ENCODE results near the gene EPHB2. TPM values are rescaled to one million over a fixed set of nuclear protein-coding genes. Genes with fewer than 3 reads are reported as not detected.

Gene EPHB2
- 10 to 100 TPM; 34.0 to 50.7 TPM for total RNA-seq
- 49.8 TPM for polyA plus RNA-seq (2013, experiment 1 of 2)
- 46.5 TPM for polyA plus RNA-seq (2013, experiment 2 of 2)
- long read RNA-seq, experiment 1, partial matches to known transcripts = 7 of 24 reads
- long read RNA-seq, experiment 1, other reads (novel, unspliced or antisense) = 14 of 24 reads
- long read RNA-seq, experiment 2, full-length matches to known transcripts = 60 of 91 reads
- long read RNA-seq, experiment 2, partial matches to known transcripts = 19 of 91 reads
- long read RNA-seq, experiment 2, other reads (novel, unspliced or antisense) = 12 of 91 reads
- long read RNA-seq, experiment 3, partial matches to known transcripts = 23 of 30 reads
- long read RNA-seq, experiment 3, other reads (novel, unspliced or antisense) = 3 of 30 reads
- long read RNA-seq, experiment 4, partial matches to known transcripts = 5 of 8 reads
- long read RNA-seq, experiment 4, other reads (novel, unspliced or antisense) = 3 of 8 reads

- DNase-seq = peak; percentile 76
- H3K9me3 Mint-ChIP-seq = no peaks in the 10 kb centered on the region
- peaks cover 28% of the 10 kb centered on the region for H3K4me1 Mint-ChIP-seq
- peaks cover 20% of the 10 kb centered on the region for H3K27me3 ChIP-seq (ENCODE audit: control insufficient read depth, insufficient read depth, low read length, poor library complexity, severe bottlenecking)
- no peak for TF ChIP-seq CTCF (conservative IDR thresholded peaks at IDR 0.05)
- no peaks in the 10 kb centered on the region for H3K9me3 ChIP-seq (ENCODE audit: control insufficient read depth, low read length)
- 1% methylated on average over 55 of the region's 55 CpGs; no CpG with 5 or more reads in 1 of the 2 experiments for WGBS, 2 experiments (ENCODE audit: insufficient coverage in 1 of 2, insufficient read length in 1 of 2)
- peak within 1 kb of the TSS; percentile 65 for H3K4me3 Mint-ChIP-seq
- H3K27ac ChIP-seq (ENCODE audit: low read depth, low read length) = peak within 1 kb of the TSS; percentile 26
- H3K4me1 ChIP-seq (ENCODE audit: control insufficient read depth, insufficient read depth, low read length) = peaks cover 4% of the 10 kb centered on the region
- H3K4me3 ChIP-seq (ENCODE audit: low read length) = peak within 1 kb of the TSS; percentile 81
- peaks cover 45% of the 10 kb centered on the region for H3K27me3 Mint-ChIP-seq (ENCODE audit: insufficient read depth)
- H3K27ac Mint-ChIP-seq = no peak within 1 kb of the TSS
- peak within 1 kb of the TSS; percentile 13 for H3K9ac ChIP-seq (ENCODE audit: extremely low read depth, low read length, poor library complexity, severe bottlenecking)
- H3K36me3 ChIP-seq (ENCODE audit: control insufficient read depth, insufficient read depth, low read length) = peaks cover 5% of the 10 kb centered on the region
- no peaks in the 10 kb centered on the region for H3K36me3 Mint-ChIP-seq (ENCODE audit: low read depth)
These were observed at the start of gene EPHB2 for GRCh38 chr1:22710701-22711049. Gene EPHB2 (plus strand): TSS chr1:22710839. CDS start chr1:22710983, 144 bp downstream.

- no peaks in the 10 kb centered on the region for H3K36me3 ChIP-seq (ENCODE audit: control insufficient read depth, insufficient read depth, low read length)
- Mint-ChIP-seq H3K27ac (no peak overlapping the region), H3K4me1 (peaks cover 5% of the 10 kb centered on the region), H3K9me3 (no peaks in the 10 kb centered on the region), H3K4me3 (no peak overlapping the region), H3K36me3 (ENCODE audit: low read depth) (no peaks in the 10 kb centered on the region), H3K27me3 (ENCODE audit: insufficient read depth) (peaks cover 4% of the 10 kb centered on the region)
- 96 to 100% methylated on average over 2 of the region's 2 CpGs for WGBS, 2 experiments (ENCODE audit: insufficient coverage in 1 of 2, insufficient read length in 1 of 2)
- TF ChIP-seq CTCF (conservative IDR thresholded peaks at IDR 0.05) = no peak
- DNase-seq = no peak
- H3K9ac ChIP-seq (ENCODE audit: extremely low read depth, low read length, poor library complexity, severe bottlenecking) = no peak overlapping the region
- H3K4me1 ChIP-seq (ENCODE audit: control insufficient read depth, insufficient read depth, low read length) = no peaks in the 10 kb centered on the region
- H3K27ac ChIP-seq (ENCODE audit: low read depth, low read length) = no peak overlapping the region
- no peak overlapping the region for H3K4me3 ChIP-seq (ENCODE audit: low read length)
- H3K27me3 ChIP-seq (ENCODE audit: control insufficient read depth, insufficient read depth, low read length, poor library complexity, severe bottlenecking) = peaks cover 2% of the 10 kb centered on the region
- H3K9me3 ChIP-seq (ENCODE audit: control insufficient read depth, low read length) = no peaks in the 10 kb centered on the region
These were observed 48.8 kb upstream of the EPHB2 start for GRCh38 chr1:22661880-22662279.

DNA sequence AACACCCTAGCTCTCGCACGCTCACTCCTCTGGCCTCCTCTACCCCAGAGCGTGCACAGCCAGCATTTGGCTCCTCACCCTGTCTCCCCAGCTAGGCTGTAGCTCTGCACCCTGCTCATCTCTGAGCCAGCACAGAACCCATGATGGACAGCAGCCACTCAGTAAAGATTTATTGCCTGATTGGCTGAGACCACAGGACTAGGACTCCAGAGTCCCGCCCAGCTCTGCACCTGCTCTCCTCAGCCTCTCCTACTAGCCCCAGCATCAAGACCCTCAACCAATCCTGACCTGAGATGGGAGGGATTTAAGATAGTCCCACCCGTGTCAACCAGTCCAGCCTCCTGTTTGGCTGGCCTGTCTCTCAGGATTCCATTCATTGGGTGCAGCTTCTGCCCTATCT is 48.3 kb upstream of the EPHB2 start:
- no peak overlapping the region for H3K27ac ChIP-seq (ENCODE audit: low read depth, low read length)
- H3K4me3 ChIP-seq (ENCODE audit: low read length) = no peak overlapping the region
- no peak for TF ChIP-seq CTCF (conservative IDR thresholded peaks at IDR 0.05)
- H3K4me3 Mint-ChIP-seq = no peak overlapping the region
- 60 to 88% methylated on average over 1 to 5 of the region's 5 CpGs for WGBS, 2 experiments (ENCODE audit: insufficient coverage in 1 of 2, insufficient read length in 1 of 2)
- no peaks in the 10 kb centered on the region for H3K36me3 ChIP-seq (ENCODE audit: control insufficient read depth, insufficient read depth, low read length)
- no peaks in the 10 kb centered on the region for H3K4me1 ChIP-seq (ENCODE audit: control insufficient read depth, insufficient read depth, low read length)
- H3K27me3 Mint-ChIP-seq (ENCODE audit: insufficient read depth) = peaks cover 2% of the 10 kb centered on the region
- no peak overlapping the region for H3K9ac ChIP-seq (ENCODE audit: extremely low read depth, low read length, poor library complexity, severe bottlenecking)
- H3K4me1 Mint-ChIP-seq = peaks cover 5% of the 10 kb centered on the region
- no peaks in the 10 kb centered on the region for H3K9me3 Mint-ChIP-seq
- H3K27me3 ChIP-seq (ENCODE audit: control insufficient read depth, insufficient read depth, low read length, poor library complexity, severe bottlenecking) = no peaks in the 10 kb centered on the region
- DNase-seq = peak; percentile 92
- no peaks in the 10 kb centered on the region for H3K36me3 Mint-ChIP-seq (ENCODE audit: low read depth)
- H3K27ac Mint-ChIP-seq = no peak overlapping the region
- H3K9me3 ChIP-seq (ENCODE audit: control insufficient read depth, low read length) = no peaks in the 10 kb centered on the region
